Astrocyte (in vitro differentiated cells and primary cell): ENCODE results near the gene VIPAS39. TPM values are rescaled to one million over a fixed set of nuclear protein-coding genes. Genes with fewer than 3 reads are reported as not detected.

Experiments
- DNase-seq: peaks from one replicate; pipeline ENCODE4 v3.0.0-alpha.2; 2010; ENCODE audit warnings: low read depth
- FAIRE-seq: peaks from 2 replicates; lab custom pipeline; 2011; peaks lifted over from hg19 to GRCh38; lab: Jason Lieb, UNC
- H2AFZ ChIP-seq: 2 replicates; pipeline ENCODE4 v1.6.0; 2012; ENCODE audit warnings: low read depth, low read length, inconsistent platforms
- H3K27ac ChIP-seq: 2 replicates; pipeline ENCODE4 v1.5.1; 2011; ENCODE audit warnings: low read depth, low read length, inconsistent platforms
- H3K27me3 ChIP-seq: 2 replicates; pipeline ENCODE4 v1.6.0; 2011; ENCODE audit warnings: low read length, inconsistent platforms; ENCODE audit not compliant: insufficient read depth
- H3K36me3 ChIP-seq: 2 replicates; pipeline ENCODE4 v1.5.1; 2011; ENCODE audit warnings: low read length, inconsistent platforms; ENCODE audit not compliant: insufficient read depth
- H3K4me1 ChIP-seq: 2 replicates; pipeline ENCODE4 v1.5.1; 2011; ENCODE audit warnings: low read length, inconsistent platforms; ENCODE audit not compliant: insufficient read depth
- H3K4me2 ChIP-seq: 2 replicates; pipeline ENCODE4 v1.6.0; 2012; ENCODE audit warnings: low read length, inconsistent platforms
- H3K4me3 ChIP-seq: 2 replicates; pipeline ENCODE4 v1.5.1; 2011; ENCODE audit warnings: low read depth, mild to moderate bottlenecking, low read length, inconsistent platforms; ENCODE audit not compliant: insufficient read depth
- H3K79me2 ChIP-seq: 2 replicates; pipeline ENCODE4 v1.6.0; 2012; ENCODE audit warnings: mild to moderate bottlenecking, low read length, inconsistent platforms; ENCODE audit not compliant: insufficient read depth
- H3K9ac ChIP-seq: 2 replicates; pipeline ENCODE4 v1.6.0; 2012; ENCODE audit warnings: mild to moderate bottlenecking, low read length, inconsistent platforms
- H3K9me3 ChIP-seq: 2 replicates; pipeline ENCODE4 v1.5.1; 2012; ENCODE audit warnings: low read depth, mild to moderate bottlenecking, low read length, inconsistent platforms; ENCODE audit not compliant: insufficient read depth
- H4K20me1 ChIP-seq: 2 replicates; pipeline ENCODE4 v1.6.0; 2012; ENCODE audit warnings: low read length, inconsistent platforms; ENCODE audit not compliant: insufficient read depth
- H3K27ac Mint-ChIP-seq: one replicate; pipeline ENCODE4 v1.8.0; 2021; ENCODE audit warnings: mild to moderate bottlenecking, mixed read lengths; ENCODE audit not compliant: unreplicated experiment
- H3K27me3 Mint-ChIP-seq: one replicate; pipeline ENCODE4 v1.8.0; 2021; ENCODE audit warnings: low read depth, mixed read lengths; ENCODE audit not compliant: unreplicated experiment
- H3K36me3 Mint-ChIP-seq: one replicate; pipeline ENCODE4 v1.8.0; 2021; ENCODE audit warnings: low read depth, mixed read lengths; ENCODE audit not compliant: unreplicated experiment
- H3K4me1 Mint-ChIP-seq: one replicate; pipeline ENCODE4 v1.8.0; 2021; ENCODE audit warnings: low read depth, mixed read lengths; ENCODE audit not compliant: unreplicated experiment
- H3K4me3 Mint-ChIP-seq: one replicate; pipeline ENCODE4 v1.8.0; 2021; ENCODE audit warnings: mild to moderate bottlenecking, moderate library complexity, mixed read lengths; ENCODE audit not compliant: unreplicated experiment
- H3K9me3 Mint-ChIP-seq: one replicate; pipeline ENCODE4 v1.8.0; 2021; ENCODE audit warnings: mild to moderate bottlenecking, mixed read lengths; ENCODE audit not compliant: unreplicated experiment
- EZH2 ChIP-seq: IDR thresholded peaks from 2 replicates; pipeline ENCODE4 v1.6.1; 2012; ENCODE audit warnings: mild to moderate bottlenecking, low read length, inconsistent platforms; ENCODE audit not compliant: insufficient read depth
- total RNA-seq: library from RNA; stranded (reverse); gene quantifications from 2 replicates; pipeline ENCODE4 v1.2.1, GENCODE V29; 2021
- TF ChIP-seq, protein P1 (sequence below): IDR thresholded peaks from 2 replicates; pipeline ENCODE4 v1.5.1; 2011; ENCODE audit warnings: low read depth, mild to moderate bottlenecking, inconsistent platforms, low read length, moderate library complexity; ENCODE audit not compliant: insufficient read depth

Gene VIPAS39
- total RNA-seq, 1 donor from 2014 or later = 22.9 TPM

- peaks cover 33% of the 10 kb centered on the region for H3K36me3 ChIP-seq
- no peak overlapping the region for H3K27ac Mint-ChIP-seq
- no peak for DNase-seq
These were observed 12.9 kb upstream of the VIPAS39 start for GRCh38 chr14:77470224-77470870.

GRCh38 chr14:77469539-77469938 is 12.1 kb upstream of the VIPAS39 start:
- Histone ChIP-seq H3K79me2 (no peaks in the 10 kb centered on the region), H3K27me3 (peaks cover 13% of the 10 kb centered on the region), H3K9ac (no peak overlapping the region), H3K36me3 (peaks cover 40% of the 10 kb centered on the region), H3K4me3 (no peak overlapping the region), H3K4me1 (no peaks in the 10 kb centered on the region), H3K4me2 (no peak overlapping the region), H2AFZ (no peak overlapping the region), H3K9me3 (no peaks in the 10 kb centered on the region), H4K20me1 (peaks cover 3% of the 10 kb centered on the region), H3K27ac (no peak overlapping the region)
- FAIRE-seq (no peak), DNase-seq (no peak)
- Mint-ChIP-seq H3K27ac (peak overlapping the region; percentile 14), H3K36me3 (peaks cover 19% of the 10 kb centered on the region), H3K9me3 (no peaks in the 10 kb centered on the region), H3K27me3 (peaks cover 14% of the 10 kb centered on the region), H3K4me1 (no peaks in the 10 kb centered on the region), H3K4me3 (no peak overlapping the region)
- TF ChIP-seq, protein P1, sequence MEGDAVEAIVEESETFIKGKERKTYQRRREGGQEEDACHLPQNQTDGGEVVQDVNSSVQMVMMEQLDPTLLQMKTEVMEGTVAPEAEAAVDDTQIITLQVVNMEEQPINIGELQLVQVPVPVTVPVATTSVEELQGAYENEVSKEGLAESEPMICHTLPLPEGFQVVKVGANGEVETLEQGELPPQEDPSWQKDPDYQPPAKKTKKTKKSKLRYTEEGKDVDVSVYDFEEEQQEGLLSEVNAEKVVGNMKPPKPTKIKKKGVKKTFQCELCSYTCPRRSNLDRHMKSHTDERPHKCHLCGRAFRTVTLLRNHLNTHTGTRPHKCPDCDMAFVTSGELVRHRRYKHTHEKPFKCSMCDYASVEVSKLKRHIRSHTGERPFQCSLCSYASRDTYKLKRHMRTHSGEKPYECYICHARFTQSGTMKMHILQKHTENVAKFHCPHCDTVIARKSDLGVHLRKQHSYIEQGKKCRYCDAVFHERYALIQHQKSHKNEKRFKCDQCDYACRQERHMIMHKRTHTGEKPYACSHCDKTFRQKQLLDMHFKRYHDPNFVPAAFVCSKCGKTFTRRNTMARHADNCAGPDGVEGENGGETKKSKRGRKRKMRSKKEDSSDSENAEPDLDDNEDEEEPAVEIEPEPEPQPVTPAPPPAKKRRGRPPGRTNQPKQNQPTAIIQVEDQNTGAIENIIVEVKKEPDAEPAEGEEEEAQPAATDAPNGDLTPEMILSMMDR = no peak

More at GRCh38 chr14:77470224-77470870, 12.9 kb upstream of the VIPAS39 start:
- Histone ChIP-seq H3K27ac (no peak overlapping the region), H3K4me2 (no peak overlapping the region), H3K4me1 (no peaks in the 10 kb centered on the region), H3K27me3 (peaks cover 13% of the 10 kb centered on the region), H3K4me3 (no peak overlapping the region), H2AFZ (no peak overlapping the region), H4K20me1 (peaks cover 3% of the 10 kb centered on the region), H3K9ac (no peak overlapping the region), H3K9me3 (no peaks in the 10 kb centered on the region), H3K79me2 (no peaks in the 10 kb centered on the region)
- Mint-ChIP-seq H3K36me3 (peaks cover 16% of the 10 kb centered on the region), H3K4me3 (no peak overlapping the region), H3K27me3 (peaks cover 17% of the 10 kb centered on the region), H3K9me3 (no peaks in the 10 kb centered on the region), H3K4me1 (no peaks in the 10 kb centered on the region)
- TF ChIP-seq, protein P1 = no peak
- no peak for TF ChIP-seq EZH2
- no peak for FAIRE-seq

GRCh38 chr14:77469067-77469505 is 11.7 kb upstream of the VIPAS39 start:
- TF ChIP-seq EZH2 = no peak
- TF ChIP-seq, protein P1 = no peak
- no peak overlapping the region for H3K27ac ChIP-seq
- FAIRE-seq (no peak), DNase-seq (no peak)
- H3K27ac Mint-ChIP-seq = peak overlapping the region; percentile 14
- peaks cover 4% of the 10 kb centered on the region for H4K20me1 ChIP-seq
- H3K4me1 Mint-ChIP-seq = no peaks in the 10 kb centered on the region
- no peak overlapping the region for H3K4me3 Mint-ChIP-seq
- peaks cover 10% of the 10 kb centered on the region for H3K27me3 ChIP-seq
- H3K9me3 Mint-ChIP-seq = no peaks in the 10 kb centered on the region
- H2AFZ ChIP-seq = no peak overlapping the region
- no peak overlapping the region for H3K9ac ChIP-seq
- peaks cover 19% of the 10 kb centered on the region for H3K36me3 Mint-ChIP-seq
- peaks cover 10% of the 10 kb centered on the region for H3K27me3 Mint-ChIP-seq
- peaks cover 43% of the 10 kb centered on the region for H3K36me3 ChIP-seq
- H3K79me2 ChIP-seq = no peaks in the 10 kb centered on the region
- no peak overlapping the region for H3K4me2 ChIP-seq
- no peaks in the 10 kb centered on the region for H3K9me3 ChIP-seq
- H3K4me3 ChIP-seq = no peak overlapping the region
- no peaks in the 10 kb centered on the region for H3K4me1 ChIP-seq
